Omental fat pad (tissue), 4 donors: ENCODE measurements around the gene WWC1. TPM values are rescaled to one million over a fixed set of nuclear protein-coding genes. Genes with fewer than 3 reads are reported as not detected.

Experiments used
- ATAC-seq: fragments of 150-250 bp; one replicate; pipeline ENCODE4 v1.9.1; 2016; ENCODE audit warnings: mild to moderate bottlenecking, moderate library complexity; ENCODE audit not compliant: low FRiP score
- DNase-seq: peaks from one replicate; pipeline ENCODE4 v3.0.0-alpha.2; 2019; ENCODE audit warnings: low spot score
- CTCF ChIP-seq, 3 donors: fragments of 450-650 bp; IDR thresholded peaks; one replicate each; pipeline ENCODE4 v1.5.1; 2016 to 2017; ENCODE audit warnings: antibody characterized with exemption in 3 of 3, mild to moderate bottlenecking in 3 of 3, moderate library complexity in 2 of 3
- total RNA-seq, 4 donors: library from RNA; depleted of rRNA; stranded (reverse); fragments of >200 nt; gene quantifications; one replicate each; pipeline ENCODE4 v1.1.0, GENCODE V29; 2016

WWC1 gene
- total RNA-seq, 4 donors from 2014 or later: 0.63 to 92.6 (median 21.0) TPM

GRCh38 chr5:168382421-168382820 lies 91.0 kb downstream of the WWC1 start:
- no peak for DNase-seq
- no peak for TF ChIP-seq CTCF (IDR thresholded peaks at IDR 0.05)
- ATAC-seq: no peak

- ATAC-seq (no peak), DNase-seq (no peak)
- no peak for TF ChIP-seq CTCF (IDR thresholded peaks at IDR 0.05)
These were observed 99.0 kb downstream of the WWC1 start for GRCh38 chr5:168390491-168390890.

- ATAC-seq (no peak), DNase-seq (no peak)
- TF ChIP-seq CTCF (IDR thresholded peaks at IDR 0.05): no peak
These were observed 102.3 kb downstream of the WWC1 start for GRCh38 chr5:168393773-168394172.

- no peak for TF ChIP-seq CTCF (IDR thresholded peaks at IDR 0.05)
- DNase-seq: no peak
- ATAC-seq: no peak
These were observed 109.2 kb downstream of the WWC1 start for GRCh38 chr5:168400429-168401220.

- DNase-seq (no peak), ATAC-seq (no peak)
- no peak for TF ChIP-seq CTCF (IDR thresholded peaks at IDR 0.05)
These were observed 109.8 kb downstream of the WWC1 start for GRCh38 chr5:168401226-168401625.

GRCh38 chr5:168401880-168402279 lies 110.4 kb downstream of the WWC1 start:
- DNase-seq (no peak), ATAC-seq (no peak)
- TF ChIP-seq CTCF (IDR thresholded peaks at IDR 0.05): no peak

GRCh38 chr5:168404365-168404764 lies 112.9 kb downstream of the WWC1 start:
- DNase-seq: no peak
- ATAC-seq: no peak
- no peak for TF ChIP-seq CTCF (IDR thresholded peaks at IDR 0.05)
